ENCODE measurements around the gene SLC5A9.
"Not testable (repeated sequence)": the region's sequence is repeated elsewhere in the genome, so short reads cannot be mapped to it uniquely, and the experiment has no call there.

Gene SLC5A9

GRCh38 chr1:48242141-48242736 lies 19.7 kb downstream of the SLC5A9 start:
- DNase-seq (ENCODE audit: low read depth in 2 of 2), result no peak

- no peak for DNase-seq (ENCODE audit: low read depth in 2 of 2)
Measured at GRCh38 chr1:48245106-48245505, 22.6 kb downstream of the SLC5A9 start.

GRCh38 chr1:48246727-48247126 lies 24.2 kb downstream of the SLC5A9 start:
- DNase-seq (ENCODE audit: low read depth in 2 of 2), result no peak

- no peak for DNase-seq (ENCODE audit: low read depth in 2 of 2)
Measured at GRCh38 chr1:48248356-48248755, 25.8 kb downstream of the SLC5A9 start.

GRCh38 chr1:48249868-48250267 lies 27.4 kb downstream of the SLC5A9 start:
- DNase-seq (ENCODE audit: low read depth in 2 of 2), result no peak

- no peak for DNase-seq (ENCODE audit: low read depth in 2 of 2)
Measured at GRCh38 chr1:48250572-48250971, 28.1 kb downstream of the SLC5A9 start.

GRCh38 chr1:48251323-48251722 lies 28.8 kb downstream of the SLC5A9 start:
- DNase-seq (ENCODE audit: low read depth in 2 of 2), result no peak

GRCh38 chr1:48251821-48252220 lies 29.3 kb downstream of the SLC5A9 start:
- DNase-seq (ENCODE audit: low read depth in 2 of 2), result no peak

GRCh38 chr1:48254254-48254653 lies 31.7 kb downstream of the SLC5A9 start:
- no peak for DNase-seq (ENCODE audit: low read depth in 2 of 2)

GRCh38 chr1:48258106-48258505 lies 35.6 kb downstream of the SLC5A9 start:
- DNase-seq (ENCODE audit: low read depth in 2 of 2), result no peak

GRCh38 chr1:48261881-48262400 lies 39.4 kb downstream of the SLC5A9 start:
- DNase-seq (ENCODE audit: low read depth in 2 of 2), result no peak

- no peak for DNase-seq (ENCODE audit: low read depth in 2 of 2)
Measured at GRCh38 chr1:48263041-48263440, 40.5 kb downstream of the SLC5A9 start.

- no peak for DNase-seq (ENCODE audit: low read depth in 2 of 2)
Measured at GRCh38 chr1:48266576-48266975, 44.1 kb downstream of the SLC5A9 start.

GRCh38 chr1:48277437-48277836 lies 54.9 kb downstream of the SLC5A9 start:
- not testable (repeated sequence) for DNase-seq (ENCODE audit: low read depth in 2 of 2)

GRCh38 chr1:48282329-48282728 lies 59.8 kb downstream of the SLC5A9 start:
- DNase-seq (ENCODE audit: low read depth in 2 of 2), result not testable (repeated sequence)

- DNase-seq (ENCODE audit: low read depth in 2 of 2), result not testable (repeated sequence)
Measured at GRCh38 chr1:48284696-48285420, 62.3 kb downstream of the SLC5A9 start.

- no peak for DNase-seq (ENCODE audit: low read depth in 2 of 2)
Measured at GRCh38 chr1:48285525-48285924, 63.0 kb downstream of the SLC5A9 start.

GRCh38 chr1:48291421-48291820 lies 68.9 kb downstream of the SLC5A9 start:
- DNase-seq (ENCODE audit: low read depth in 2 of 2), result no peak

GRCh38 chr1:48292706-48293105 lies 70.2 kb downstream of the SLC5A9 start:
- DNase-seq (ENCODE audit: low read depth in 2 of 2), result no peak

GRCh38 chr1:48294094-48294493 lies 71.6 kb downstream of the SLC5A9 start:
- not testable (repeated sequence) for DNase-seq (ENCODE audit: low read depth in 2 of 2)

- DNase-seq (ENCODE audit: low read depth in 2 of 2), result no peak
Measured at GRCh38 chr1:48294656-48295055, 72.1 kb downstream of the SLC5A9 start.
